GM23338 (cell line): ENCODE data around the gene CACNG7. TPM values are rescaled to one million over a fixed set of nuclear protein-coding genes. Genes with fewer than 3 reads are reported as not detected.
A peak's percentile ranks its signal among the peaks of the same experiment; 100 is the strongest.

Experiments used
- ATAC-seq: fragments of 200-7000 bp; cut with Tn5 transposase; 3 replicates; pipeline ENCODE4 v1.9.1; 2020
- DNase-seq: peaks from one replicate; pipeline ENCODE4 v3.0.0-alpha.2; 2015; ENCODE audit warnings: low spot score
- H2AFZ ChIP-seq: fragments of 200-600 bp; sonication (generic); 2 replicates; pipeline ENCODE4 v1.8.0; 2016; ENCODE audit warnings: antibody characterized with exemption, mild to moderate bottlenecking, moderate library complexity
- H3F3A ChIP-seq: fragments of 200-600 bp; sonication (generic); replicated peaks from 2 replicates; pipeline ENCODE4 v1.8.0; 2017; ENCODE audit warnings: antibody characterized with exemption, mixed run types, low read depth
- H3K27ac ChIP-seq: fragments of 200-600 bp; sonication (generic); 2 replicates; pipeline ENCODE4 v1.6.1; 2016; ENCODE audit warnings: low read depth
- H3K27me3 ChIP-seq: fragments of 200-600 bp; sonication (generic); 2 replicates; pipeline ENCODE4 v1.8.0; 2016; ENCODE audit warnings: mild to moderate bottlenecking, mixed run types, moderate library complexity; ENCODE audit not compliant: insufficient read depth
- H3K36me3 ChIP-seq: fragments of 200-600 bp; sonication (generic); 2 replicates; pipeline ENCODE4 v1.8.0; 2016; ENCODE audit warnings: mild to moderate bottlenecking; ENCODE audit not compliant: insufficient read depth
- H3K4me1 ChIP-seq: fragments of 200-600 bp; sonication (generic); 2 replicates; pipeline ENCODE4 v1.8.0; 2016; ENCODE audit warnings: mild to moderate bottlenecking, moderate library complexity; ENCODE audit not compliant: insufficient read depth
- H3K4me2 ChIP-seq: fragments of 200-600 bp; sonication (generic); 2 replicates; pipeline ENCODE4 v1.7.1; 2017; ENCODE audit warnings: mixed run types
- H3K4me3 ChIP-seq: fragments of 200-600 bp; sonication (generic); 2 replicates; pipeline ENCODE4 v1.6.1; 2016; ENCODE audit warnings: mixed run types
- H3K79me2 ChIP-seq: fragments of 200-600 bp; sonication (generic); replicated peaks from 2 replicates; pipeline ENCODE4 v1.8.0; 2017; ENCODE audit warnings: mild to moderate bottlenecking; ENCODE audit not compliant: insufficient read depth
- H3K9me2 ChIP-seq: fragments of 200-600 bp; sonication (generic); 2 replicates; pipeline ENCODE4 v1.8.0; 2017; ENCODE audit not compliant: insufficient read depth
- H4K20me1 ChIP-seq: fragments of 200-600 bp; sonication (generic); replicated peaks from 2 replicates; pipeline ENCODE4 v1.8.0; 2017; ENCODE audit warnings: mild to moderate bottlenecking; ENCODE audit not compliant: insufficient read depth
- H3K27ac Mint-ChIP-seq: 2 replicates; pipeline ENCODE4 v1.8.0; 2020; ENCODE audit warnings: inconsistent platforms, mild to moderate bottlenecking, moderate library complexity, mixed read lengths
- H3K27me3 Mint-ChIP-seq: 3 replicates; pipeline ENCODE4 v1.8.0; 2022; ENCODE audit warnings: low read depth, mild to moderate bottlenecking, moderate library complexity, mixed read lengths, inconsistent platforms; ENCODE audit not compliant: insufficient read depth, poor library complexity
- H3K36me3 Mint-ChIP-seq: 3 replicates; pipeline ENCODE4 v1.8.0; 2021; ENCODE audit warnings: low read depth, mild to moderate bottlenecking, inconsistent platforms, moderate library complexity, mixed read lengths
- H3K4me1 Mint-ChIP-seq: 3 replicates; pipeline ENCODE4 v1.8.0; 2020; ENCODE audit warnings: mild to moderate bottlenecking, inconsistent platforms, mixed read lengths
- H3K4me3 Mint-ChIP-seq: 3 replicates; pipeline ENCODE4 v1.8.0; 2021; ENCODE audit warnings: moderate library complexity, mild to moderate bottlenecking, inconsistent platforms, mixed read lengths
- H3K9me3 Mint-ChIP-seq: 3 replicates; pipeline ENCODE4 v1.8.0; 2020; ENCODE audit warnings: moderate library complexity, mild to moderate bottlenecking, inconsistent platforms, mixed read lengths
- JUNB ChIP-seq: IDR thresholded peaks from one replicate; pipeline ENCODE4 v1.6.1; 2016; ENCODE audit warnings: antibody characterized with exemption; ENCODE audit not compliant: unreplicated experiment
- POLR2AphosphoS5 ChIP-seq: IDR thresholded peaks from 2 replicates; pipeline ENCODE4 v1.6.1; 2016; ENCODE audit warnings: antibody characterized with exemption, low read depth
- ZNF114 ChIP-seq: fragments of 250-450 bp; sonication (Bioruptor Pico); IDR thresholded peaks from 2 replicates; pipeline ENCODE4 v1.5.0; 2020; ENCODE audit warnings: mild to moderate bottlenecking, moderate library complexity
- ZNF331 ChIP-seq: fragments of 250-450 bp; sonication (Bioruptor Pico); IDR thresholded peaks from 2 replicates; pipeline ENCODE4 v1.5.0; 2020; ENCODE audit warnings: low read depth, mild to moderate bottlenecking, moderate library complexity
- ZNF462 ChIP-seq: fragments of 250-450 bp; sonication (Bioruptor Pico); IDR thresholded peaks from 2 replicates; pipeline ENCODE4 v1.5.0; 2020; ENCODE audit warnings: mild to moderate bottlenecking, moderate library complexity
- polyA plus RNA-seq: library from polyadenylated mRNA; unstranded; fragments of >200 nt; fragmentation: Nextera tagmentation; extraction: Ambion mirVana; gene quantifications from 2 replicates; pipeline ENCODE4 v1.2.1, GENCODE V29; 2016
- total RNA-seq: library from RNA; depleted of rRNA; stranded (reverse); fragments of >200 nt; shearing (Covaris generic); gene quantifications from 2 replicates; pipeline ENCODE4 v1.2.3, GENCODE V29; 2014
- TF ChIP-seq, protein P1 (sequence below): IDR thresholded peaks from 2 replicates; pipeline ENCODE4 v1.6.1; 2016; ENCODE audit warnings: antibody characterized with exemption

The CACNG7 gene
- total and polyA plus RNA-seq, 2 experiments from 2014 or later, result 9.8 to 15.6 TPM

- Mint-ChIP-seq H3K27me3 (peaks cover 21% of the 10 kb centered on the region), H3K4me1 (peaks cover 15% of the 10 kb centered on the region), H3K9me3 (no peaks in the 10 kb centered on the region), H3K4me3 (peak overlapping the region; percentile 3; the same call in 1 of the 3 replicates), H3K36me3 (no peaks in the 10 kb centered on the region; the same call in 2 of the 3 replicates), H3K27ac (no peak overlapping the region)
- Histone ChIP-seq H3K27me3 (peaks cover 61% of the 10 kb centered on the region), H2AFZ (no peak overlapping the region), H3K4me1 (peaks cover 13% of the 10 kb centered on the region), H4K20me1 (no peaks in the 10 kb centered on the region), H3K4me2 (no peak overlapping the region), H3F3A (peaks cover 6% of the 10 kb centered on the region; the same call in 1 of the 2 replicates), H3K36me3 (no peaks in the 10 kb centered on the region), H3K4me3 (no peak overlapping the region), H3K27ac (no peak overlapping the region), H3K9me2 (no peaks in the 10 kb centered on the region), H3K79me2 (no peaks in the 10 kb centered on the region)
- DNase-seq, result no peak
- no peak for ATAC-seq
- TF ChIP-seq JUNB (no peak), ZNF114 (CRISPR knock-in tag) (no peak)
- TF ChIP-seq, protein P1, sequence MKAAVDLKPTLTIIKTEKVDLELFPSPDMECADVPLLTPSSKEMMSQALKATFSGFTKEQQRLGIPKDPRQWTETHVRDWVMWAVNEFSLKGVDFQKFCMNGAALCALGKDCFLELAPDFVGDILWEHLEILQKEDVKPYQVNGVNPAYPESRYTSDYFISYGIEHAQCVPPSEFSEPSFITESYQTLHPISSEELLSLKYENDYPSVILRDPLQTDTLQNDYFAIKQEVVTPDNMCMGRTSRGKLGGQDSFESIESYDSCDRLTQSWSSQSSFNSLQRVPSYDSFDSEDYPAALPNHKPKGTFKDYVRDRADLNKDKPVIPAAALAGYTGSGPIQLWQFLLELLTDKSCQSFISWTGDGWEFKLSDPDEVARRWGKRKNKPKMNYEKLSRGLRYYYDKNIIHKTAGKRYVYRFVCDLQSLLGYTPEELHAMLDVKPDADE, result no peak
Observed at GRCh38 chr19:53988981-53989380, 79.9 kb downstream of the CACNG7 start.

DNA sequence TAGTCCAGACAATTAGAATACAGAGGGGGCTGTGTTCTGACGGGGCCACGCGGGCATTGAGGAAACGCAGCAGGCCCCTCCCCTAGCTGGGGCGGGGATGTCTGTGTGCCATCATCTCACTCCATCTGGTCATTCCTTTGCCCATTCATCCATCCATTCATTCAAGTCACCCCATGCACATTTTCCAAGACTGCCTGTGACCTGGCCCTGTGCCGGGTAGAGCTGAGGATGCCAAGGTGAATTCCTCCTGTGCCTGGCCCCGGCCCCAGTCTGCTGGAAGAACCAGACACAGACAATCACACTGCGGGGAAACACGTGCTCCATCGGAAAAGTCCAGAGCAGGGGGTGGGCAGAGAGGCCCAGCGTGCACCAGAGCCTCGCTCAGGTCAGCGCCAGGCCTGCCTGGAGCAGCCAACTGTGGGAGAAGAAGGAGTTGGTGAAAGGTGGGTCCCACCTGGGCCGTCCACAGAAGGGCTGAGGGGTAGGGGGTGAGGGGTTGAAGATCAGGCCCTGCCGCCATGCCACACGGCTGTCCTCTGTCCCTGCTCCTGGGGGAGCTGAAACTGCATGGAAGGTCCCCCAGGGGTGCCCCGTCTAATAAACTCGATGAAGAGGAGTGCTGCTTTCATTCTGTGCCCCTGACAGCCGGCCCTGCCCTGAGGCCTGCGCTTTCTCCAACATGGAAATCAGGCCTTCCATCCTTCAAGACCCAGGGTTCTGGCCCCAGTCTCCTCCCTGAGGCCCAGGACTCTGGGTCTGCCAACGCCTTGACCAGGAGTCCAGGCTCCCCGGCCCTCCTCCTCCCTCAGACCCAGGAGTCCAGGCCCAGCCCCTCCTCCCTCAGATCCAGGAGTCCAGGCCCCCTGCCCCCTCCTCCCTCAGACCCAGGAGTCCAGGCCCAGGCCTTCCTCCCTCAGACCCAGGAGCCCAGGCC lies 80.8 kb downstream of the CACNG7 start:
- H4K20me1 ChIP-seq, result no peaks in the 10 kb centered on the region
- no peaks in the 10 kb centered on the region for H3K79me2 ChIP-seq
- ATAC-seq (peak; percentile 3; the same call in 2 of the 3 replicates), DNase-seq (peak; percentile 18)
- H3K27ac ChIP-seq, result no peak overlapping the region
- TF ChIP-seq POLR2AphosphoS5, result no peak
- TF ChIP-seq ZNF462 (CRISPR knock-in tag), result no peak
- no peak for TF ChIP-seq ZNF331 (CRISPR knock-in tag)
- H3K27me3 ChIP-seq, result peaks cover 70% of the 10 kb centered on the region
- H3K9me3 Mint-ChIP-seq, result no peaks in the 10 kb centered on the region
- peaks cover 11% of the 10 kb centered on the region for H3K4me1 ChIP-seq
- H2AFZ ChIP-seq, result no peak overlapping the region
- peaks cover 15% of the 10 kb centered on the region for H3K4me1 Mint-ChIP-seq
- no peak overlapping the region for H3K27ac Mint-ChIP-seq
- no peaks in the 10 kb centered on the region for H3K36me3 ChIP-seq
- H3K27me3 Mint-ChIP-seq, result peaks cover 29% of the 10 kb centered on the region
- no peak overlapping the region for H3K4me3 ChIP-seq
- no peaks in the 10 kb centered on the region; the same call in 2 of the 3 replicates for H3K36me3 Mint-ChIP-seq
- peaks cover 3% of the 10 kb centered on the region; the same call in 1 of the 2 replicates for H3F3A ChIP-seq
- no peaks in the 10 kb centered on the region for H3K9me2 ChIP-seq
- H3K4me2 ChIP-seq, result no peak overlapping the region
- H3K4me3 Mint-ChIP-seq, result peak overlapping the region; percentile 33; the same call in 1 of the 3 replicates
